Measurements from ENCODE around the gene MANSC4. TPM values are rescaled to one million over a fixed set of nuclear protein-coding genes. Genes with fewer than 3 reads are reported as not detected.

Gene MANSC4
- total RNA-seq, 2 experiments from 2014 or later: not detected

GRCh38 chr12:27823038-27823437 lies 43.0 kb upstream of the MANSC4 start:
- no peaks in the 10 kb centered on the region for H3K9me3 Mint-ChIP-seq
- H3K36me3 Mint-ChIP-seq (ENCODE audit: low read depth): no peaks in the 10 kb centered on the region
- DNase-seq (no peak), ATAC-seq (no peak)
- TF ChIP-seq CTCF (IDR thresholded peaks at IDR 0.05): no peak
- intact Hi-C loops (cut with micrococcal nuclease): loop anchor here (2.0 kb wide), 2 partner anchors 18 to 40 kb away; no protein-coding TSS in a partner anchor
- H3K4me3 Mint-ChIP-seq: no peak overlapping the region
- peaks cover 31% of the 10 kb centered on the region for H3K4me1 Mint-ChIP-seq (ENCODE audit: low read depth)
- ChIA-PET CTCF (interaction anchor here (1.2 to 4.8 kb wide), 8 partner anchors 12 to 118 kb away, joined by 3 to 55 read pairs (median 20); no protein-coding TSS in a partner anchor), POLR2A (interaction anchor here (1.6 to 2.7 kb wide), 4 partner anchors 18 to 43 kb away, joined by 5 to 19 read pairs (median 10); partner anchors contain the start of genes KLHL42 and MANSC4)
- no peak overlapping the region for H3K27ac Mint-ChIP-seq
- peaks cover 32% of the 10 kb centered on the region for H3K27me3 Mint-ChIP-seq

GRCh38 chr12:27822076-27822712 lies 42.2 kb upstream of the MANSC4 start:
- peak overlapping the region; percentile 75 for H3K27ac Mint-ChIP-seq
- peaks cover 29% of the 10 kb centered on the region for H3K27me3 Mint-ChIP-seq
- H3K36me3 Mint-ChIP-seq (ENCODE audit: low read depth): no peaks in the 10 kb centered on the region
- ChIA-PET CTCF (interaction anchor here (0.6 to 4.8 kb wide), 33 partner anchors 11 to 299 kb away, joined by 3 to 55 read pairs (median 4); partner anchors contain the start of genes KLHL42 and MANSC4), POLR2A (interaction anchor here (1.0 to 2.7 kb wide), 9 partner anchors 11 to 89 kb away, joined by 3 to 19 read pairs (median 5); partner anchors contain the start of genes KLHL42 and MANSC4)
- peak; percentile 82 for DNase-seq
- intact Hi-C loops (cut with micrococcal nuclease): loop anchor here (2.0 kb wide), 2 partner anchors 17 to 39 kb away; no protein-coding TSS in a partner anchor
- peaks cover 31% of the 10 kb centered on the region for H3K4me1 Mint-ChIP-seq (ENCODE audit: low read depth)
- H3K4me3 Mint-ChIP-seq: no peak overlapping the region
- no peaks in the 10 kb centered on the region for H3K9me3 Mint-ChIP-seq
- ATAC-seq: peak; percentile 95
- no peak for TF ChIP-seq CTCF (IDR thresholded peaks at IDR 0.05)

GRCh38 chr12:27821259-27821973 lies 41.4 kb upstream of the MANSC4 start:
- DNase-seq (peak; percentile 49), ATAC-seq (peak; percentile 13)
- ChIA-PET POLR2A (interaction anchor here (0.6 to 2.7 kb wide), 11 partner anchors 11 to 89 kb away, joined by 3 to 19 read pairs (median 4); partner anchors contain the start of genes KLHL42 and MANSC4), CTCF (interaction anchor here (0.6 to 4.8 kb wide), 39 partner anchors 10 to 298 kb away, joined by 3 to 55 read pairs (median 4); partner anchors contain the start of genes KLHL42 and MANSC4)
- Mint-ChIP-seq H3K4me3 (no peak overlapping the region), H3K9me3 (no peaks in the 10 kb centered on the region), H3K27me3 (peaks cover 29% of the 10 kb centered on the region), H3K36me3 (ENCODE audit: low read depth) (no peaks in the 10 kb centered on the region), H3K27ac (no peak overlapping the region), H3K4me1 (ENCODE audit: low read depth) (peaks cover 33% of the 10 kb centered on the region)
- intact Hi-C loops (cut with micrococcal nuclease): loop anchor here (1.0 kb wide), 1 partner anchor 88 kb away; no protein-coding TSS in a partner anchor
- TF ChIP-seq CTCF (IDR thresholded peaks at IDR 0.05): peak; percentile 97

- intact Hi-C loops (cut with micrococcal nuclease): no loop called here
- ChIA-PET CTCF (interaction anchor here (0.6 to 4.8 kb wide), 27 partner anchors 9 to 297 kb away, joined by 3 to 55 read pairs (median 5); partner anchors contain the start of genes KLHL42 and MANSC4), POLR2A (interaction anchor here (0.6 to 2.7 kb wide), 7 partner anchors 10 to 82 kb away, joined by 3 to 19 read pairs (median 4); partner anchors contain the start of genes KLHL42 and MANSC4)
- no peak overlapping the region for H3K27ac Mint-ChIP-seq
- peaks cover 20% of the 10 kb centered on the region for H3K27me3 Mint-ChIP-seq
- ATAC-seq (no peak), DNase-seq (no peak)
- no peaks in the 10 kb centered on the region for H3K9me3 Mint-ChIP-seq
- no peak overlapping the region for H3K4me3 Mint-ChIP-seq
- H3K4me1 Mint-ChIP-seq (ENCODE audit: low read depth): peaks cover 33% of the 10 kb centered on the region
- H3K36me3 Mint-ChIP-seq (ENCODE audit: low read depth): no peaks in the 10 kb centered on the region
- TF ChIP-seq CTCF (IDR thresholded peaks at IDR 0.05): no peak
These were observed 40.5 kb upstream of the MANSC4 start for GRCh38 chr12:27820564-27820963.
